ENCODE measurements around the gene TIMM10. TPM values are rescaled to one million over a fixed set of nuclear protein-coding genes. Genes with fewer than 3 reads are reported as not detected.

The TIMM10 gene
- polyA plus RNA-seq, 1 donor from 2014 or later, result 63.6 TPM

DNA sequence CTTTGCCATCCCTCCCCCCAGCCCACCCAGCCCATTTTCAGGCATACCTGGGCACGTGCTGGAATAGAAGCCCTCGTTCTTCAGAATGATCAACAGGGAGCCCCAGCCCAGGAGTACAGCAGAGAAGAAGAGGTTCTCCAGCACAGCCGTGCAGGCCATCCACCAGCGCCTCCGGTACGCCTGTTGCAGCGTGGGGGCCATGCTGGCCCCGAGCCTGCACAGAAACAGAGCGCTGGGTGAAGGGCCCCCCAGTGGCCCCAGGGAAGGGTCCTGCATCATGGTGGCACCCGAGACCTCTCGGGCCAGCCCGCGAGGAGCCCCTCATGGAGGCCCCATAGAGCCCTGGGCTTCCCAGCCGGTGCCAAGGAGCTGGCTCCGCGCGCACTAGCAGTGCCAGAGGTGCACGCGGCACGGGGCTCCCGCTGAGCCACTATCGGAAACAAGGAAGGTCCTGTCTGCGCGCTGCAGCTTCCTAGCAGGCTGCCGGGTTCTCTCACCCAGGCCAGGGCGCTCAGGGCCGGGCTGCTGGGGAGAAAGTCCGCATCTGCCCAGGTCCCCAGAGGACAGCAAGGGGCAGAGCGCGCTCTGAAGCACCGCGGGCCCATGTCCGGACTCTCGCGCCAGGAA lies 16.5 kb downstream of the TIMM10 start:
- H3K4me3 ChIP-seq (ENCODE audit: low read length), result peak overlapping the region; percentile 77
- no peak overlapping the region for H3K4me2 ChIP-seq (ENCODE audit: low read length)
- TF ChIP-seq, protein P1, sequence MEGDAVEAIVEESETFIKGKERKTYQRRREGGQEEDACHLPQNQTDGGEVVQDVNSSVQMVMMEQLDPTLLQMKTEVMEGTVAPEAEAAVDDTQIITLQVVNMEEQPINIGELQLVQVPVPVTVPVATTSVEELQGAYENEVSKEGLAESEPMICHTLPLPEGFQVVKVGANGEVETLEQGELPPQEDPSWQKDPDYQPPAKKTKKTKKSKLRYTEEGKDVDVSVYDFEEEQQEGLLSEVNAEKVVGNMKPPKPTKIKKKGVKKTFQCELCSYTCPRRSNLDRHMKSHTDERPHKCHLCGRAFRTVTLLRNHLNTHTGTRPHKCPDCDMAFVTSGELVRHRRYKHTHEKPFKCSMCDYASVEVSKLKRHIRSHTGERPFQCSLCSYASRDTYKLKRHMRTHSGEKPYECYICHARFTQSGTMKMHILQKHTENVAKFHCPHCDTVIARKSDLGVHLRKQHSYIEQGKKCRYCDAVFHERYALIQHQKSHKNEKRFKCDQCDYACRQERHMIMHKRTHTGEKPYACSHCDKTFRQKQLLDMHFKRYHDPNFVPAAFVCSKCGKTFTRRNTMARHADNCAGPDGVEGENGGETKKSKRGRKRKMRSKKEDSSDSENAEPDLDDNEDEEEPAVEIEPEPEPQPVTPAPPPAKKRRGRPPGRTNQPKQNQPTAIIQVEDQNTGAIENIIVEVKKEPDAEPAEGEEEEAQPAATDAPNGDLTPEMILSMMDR (IDR thresholded peaks at IDR 0.05; ENCODE audit: poor library complexity, severe bottlenecking), result no peak
- no peak for TF ChIP-seq RAD21 (conservative IDR thresholded peaks at IDR 0.05)
- TF ChIP-seq, protein P2, sequence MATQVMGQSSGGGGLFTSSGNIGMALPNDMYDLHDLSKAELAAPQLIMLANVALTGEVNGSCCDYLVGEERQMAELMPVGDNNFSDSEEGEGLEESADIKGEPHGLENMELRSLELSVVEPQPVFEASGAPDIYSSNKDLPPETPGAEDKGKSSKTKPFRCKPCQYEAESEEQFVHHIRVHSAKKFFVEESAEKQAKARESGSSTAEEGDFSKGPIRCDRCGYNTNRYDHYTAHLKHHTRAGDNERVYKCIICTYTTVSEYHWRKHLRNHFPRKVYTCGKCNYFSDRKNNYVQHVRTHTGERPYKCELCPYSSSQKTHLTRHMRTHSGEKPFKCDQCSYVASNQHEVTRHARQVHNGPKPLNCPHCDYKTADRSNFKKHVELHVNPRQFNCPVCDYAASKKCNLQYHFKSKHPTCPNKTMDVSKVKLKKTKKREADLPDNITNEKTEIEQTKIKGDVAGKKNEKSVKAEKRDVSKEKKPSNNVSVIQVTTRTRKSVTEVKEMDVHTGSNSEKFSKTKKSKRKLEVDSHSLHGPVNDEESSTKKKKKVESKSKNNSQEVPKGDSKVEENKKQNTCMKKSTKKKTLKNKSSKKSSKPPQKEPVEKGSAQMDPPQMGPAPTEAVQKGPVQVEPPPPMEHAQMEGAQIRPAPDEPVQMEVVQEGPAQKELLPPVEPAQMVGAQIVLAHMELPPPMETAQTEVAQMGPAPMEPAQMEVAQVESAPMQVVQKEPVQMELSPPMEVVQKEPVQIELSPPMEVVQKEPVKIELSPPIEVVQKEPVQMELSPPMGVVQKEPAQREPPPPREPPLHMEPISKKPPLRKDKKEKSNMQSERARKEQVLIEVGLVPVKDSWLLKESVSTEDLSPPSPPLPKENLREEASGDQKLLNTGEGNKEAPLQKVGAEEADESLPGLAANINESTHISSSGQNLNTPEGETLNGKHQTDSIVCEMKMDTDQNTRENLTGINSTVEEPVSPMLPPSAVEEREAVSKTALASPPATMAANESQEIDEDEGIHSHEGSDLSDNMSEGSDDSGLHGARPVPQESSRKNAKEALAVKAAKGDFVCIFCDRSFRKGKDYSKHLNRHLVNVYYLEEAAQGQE (IDR thresholded peaks at IDR 0.05; ENCODE audit: borderline replicate concordance), result no peak
- TF ChIP-seq MXI1 (conservative IDR thresholded peaks at IDR 0.05; ENCODE audit: poor library complexity, severe bottlenecking), result no peak
- TF ChIP-seq POLR2AphosphoS5 (IDR thresholded peaks at IDR 0.05), result no peak
- no peak for TF ChIP-seq EZH2 (IDR thresholded peaks at IDR 0.05; ENCODE audit: borderline replicate concordance, insufficient read depth, low read length, poor library complexity, severe bottlenecking)
- no peak for TF ChIP-seq SMC3 (conservative IDR thresholded peaks at IDR 0.05; ENCODE audit: poor library complexity)
- no peak for TF ChIP-seq EP300 (conservative IDR thresholded peaks at IDR 0.05; ENCODE audit: poor library complexity, severe bottlenecking)
- no peak for TF ChIP-seq TAF1 (IDR thresholded peaks at IDR 0.05; ENCODE audit: low read depth)
- no peaks in the 10 kb centered on the region for H3K9me2 ChIP-seq (ENCODE audit: insufficient read depth, low read length)
- H3K79me2 ChIP-seq (replicated peaks; ENCODE audit: insufficient read depth, low read length), result no peaks in the 10 kb centered on the region
- no peak overlapping the region for H2AFZ ChIP-seq (ENCODE audit: low read depth, low read length)
- H3K27me3 ChIP-seq (ENCODE audit: insufficient read depth, low read depth, low read length), result peaks cover 58% of the 10 kb centered on the region
- H3F3A ChIP-seq (ENCODE audit: insufficient read depth, low read length, poor library complexity, severe bottlenecking), result no peaks in the 10 kb centered on the region
- H4K20me1 ChIP-seq (ENCODE audit: insufficient read depth), result no peaks in the 10 kb centered on the region
- H3K9me3 ChIP-seq (ENCODE audit: low read length), result no peaks in the 10 kb centered on the region
- no peak overlapping the region for H3K27ac ChIP-seq (ENCODE audit: low read length)
- H3K9ac ChIP-seq (ENCODE audit: low read length), result no peak overlapping the region
- no peaks in the 10 kb centered on the region for H3K36me3 ChIP-seq (ENCODE audit: insufficient read depth, low read length)

DNA sequence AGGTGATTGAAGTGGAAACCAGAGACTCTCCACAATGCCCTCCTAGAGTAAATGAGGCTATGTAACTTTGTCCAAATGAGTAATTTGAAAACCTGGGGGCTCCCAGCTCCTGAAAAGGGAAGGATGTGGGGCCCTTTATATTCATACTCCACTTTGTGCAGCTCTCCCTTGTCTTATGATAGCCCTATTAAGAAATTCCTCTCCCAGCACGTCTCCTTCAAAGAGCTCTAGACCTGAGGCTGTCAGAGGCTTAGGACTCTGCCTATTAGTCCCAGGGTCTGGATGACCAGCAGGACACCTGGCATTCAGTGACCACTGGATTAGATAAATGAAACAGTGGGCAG lies 17.1 kb downstream of the TIMM10 start:
- peaks cover 58% of the 10 kb centered on the region for H3K27me3 ChIP-seq (ENCODE audit: insufficient read depth, low read depth, low read length)
- H3K27ac ChIP-seq (ENCODE audit: low read length), result no peak overlapping the region
- no peaks in the 10 kb centered on the region for H3K9me3 ChIP-seq (ENCODE audit: low read length)
- H2AFZ ChIP-seq (ENCODE audit: low read depth, low read length), result no peak overlapping the region
- no peaks in the 10 kb centered on the region for H4K20me1 ChIP-seq (ENCODE audit: insufficient read depth)
- no peaks in the 10 kb centered on the region for H3K36me3 ChIP-seq (ENCODE audit: insufficient read depth, low read length)
- H3K79me2 ChIP-seq (replicated peaks; ENCODE audit: insufficient read depth, low read length), result no peaks in the 10 kb centered on the region
- TF ChIP-seq MXI1 (conservative IDR thresholded peaks at IDR 0.05; ENCODE audit: poor library complexity, severe bottlenecking), result no peak
- TF ChIP-seq EP300 (conservative IDR thresholded peaks at IDR 0.05; ENCODE audit: poor library complexity, severe bottlenecking), result no peak
- TF ChIP-seq, protein P1 (IDR thresholded peaks at IDR 0.05; ENCODE audit: poor library complexity, severe bottlenecking), result no peak
- TF ChIP-seq POLR2AphosphoS5 (IDR thresholded peaks at IDR 0.05), result no peak
- no peak for TF ChIP-seq EZH2 (IDR thresholded peaks at IDR 0.05; ENCODE audit: borderline replicate concordance, insufficient read depth, low read length, poor library complexity, severe bottlenecking)
- no peak for TF ChIP-seq SMC3 (conservative IDR thresholded peaks at IDR 0.05; ENCODE audit: poor library complexity)
- TF ChIP-seq, protein P2 (IDR thresholded peaks at IDR 0.05; ENCODE audit: borderline replicate concordance), result no peak
- no peak for TF ChIP-seq RAD21 (conservative IDR thresholded peaks at IDR 0.05)
- TF ChIP-seq TAF1 (IDR thresholded peaks at IDR 0.05; ENCODE audit: low read depth), result no peak
- H3K9me2 ChIP-seq (ENCODE audit: insufficient read depth, low read length), result no peaks in the 10 kb centered on the region
- no peaks in the 10 kb centered on the region for H3F3A ChIP-seq (ENCODE audit: insufficient read depth, low read length, poor library complexity, severe bottlenecking)
- H3K4me2 ChIP-seq (ENCODE audit: low read length), result no peak overlapping the region
- no peak overlapping the region for H3K9ac ChIP-seq (ENCODE audit: low read length)
- no peak overlapping the region for H3K4me3 ChIP-seq (ENCODE audit: low read length)
